ENCODE measurements around the gene MAP7D2.

DNA sequence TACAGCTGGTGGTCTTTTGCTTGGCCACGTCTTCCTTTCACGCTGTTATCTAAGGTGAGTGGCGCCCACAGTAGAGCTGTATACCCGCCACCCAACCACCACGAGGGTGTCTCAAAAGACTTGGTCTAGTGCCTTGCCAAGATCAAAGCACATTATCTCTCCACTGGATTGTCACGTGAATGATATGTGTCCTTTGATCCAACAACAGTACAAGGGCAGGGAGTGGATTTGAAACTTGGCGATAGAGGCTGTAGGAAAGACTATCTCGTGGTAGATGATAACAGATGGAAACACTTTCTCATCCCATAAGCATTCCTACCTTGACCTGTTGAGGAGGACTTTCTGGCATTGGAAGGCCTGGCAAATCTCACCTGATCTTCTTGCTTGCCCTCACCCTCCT is 88.1 kb downstream of the MAP7D2 start:
- TF ChIP-seq CTBP1 (IDR thresholded peaks at IDR 0.05; ENCODE audit: borderline replicate concordance), result no peak
- no peak for TF ChIP-seq LEF1 (IDR thresholded peaks at IDR 0.05; ENCODE audit: borderline replicate concordance)
- TF ChIP-seq FOXA1 (IDR thresholded peaks at IDR 0.05), result no peak
- no peak for TF ChIP-seq ZNF384 (IDR thresholded peaks at IDR 0.05)
- no peak for TF ChIP-seq PKNOX1 (IDR thresholded peaks at IDR 0.05)
- TF ChIP-seq BHLHE40 (IDR thresholded peaks at IDR 0.05; ENCODE audit: borderline replicate concordance), result no peak
- no peak for TF ChIP-seq FOXM1 (IDR thresholded peaks at IDR 0.05; ENCODE audit: borderline replicate concordance)
- no peak for TF ChIP-seq ARNT (IDR thresholded peaks at IDR 0.05)

Data from HEK293T (cell line).